Measurements from ENCODE around the gene PLA2G7. TPM values are rescaled to one million over a fixed set of nuclear protein-coding genes. Genes with fewer than 3 reads are reported as not detected.
"Not testable (repeated sequence)": the region's sequence is repeated elsewhere in the genome, so short reads cannot be mapped to it uniquely, and the experiment has no call there.

The PLA2G7 gene
- total RNA-seq = 1.6 TPM

DNA sequence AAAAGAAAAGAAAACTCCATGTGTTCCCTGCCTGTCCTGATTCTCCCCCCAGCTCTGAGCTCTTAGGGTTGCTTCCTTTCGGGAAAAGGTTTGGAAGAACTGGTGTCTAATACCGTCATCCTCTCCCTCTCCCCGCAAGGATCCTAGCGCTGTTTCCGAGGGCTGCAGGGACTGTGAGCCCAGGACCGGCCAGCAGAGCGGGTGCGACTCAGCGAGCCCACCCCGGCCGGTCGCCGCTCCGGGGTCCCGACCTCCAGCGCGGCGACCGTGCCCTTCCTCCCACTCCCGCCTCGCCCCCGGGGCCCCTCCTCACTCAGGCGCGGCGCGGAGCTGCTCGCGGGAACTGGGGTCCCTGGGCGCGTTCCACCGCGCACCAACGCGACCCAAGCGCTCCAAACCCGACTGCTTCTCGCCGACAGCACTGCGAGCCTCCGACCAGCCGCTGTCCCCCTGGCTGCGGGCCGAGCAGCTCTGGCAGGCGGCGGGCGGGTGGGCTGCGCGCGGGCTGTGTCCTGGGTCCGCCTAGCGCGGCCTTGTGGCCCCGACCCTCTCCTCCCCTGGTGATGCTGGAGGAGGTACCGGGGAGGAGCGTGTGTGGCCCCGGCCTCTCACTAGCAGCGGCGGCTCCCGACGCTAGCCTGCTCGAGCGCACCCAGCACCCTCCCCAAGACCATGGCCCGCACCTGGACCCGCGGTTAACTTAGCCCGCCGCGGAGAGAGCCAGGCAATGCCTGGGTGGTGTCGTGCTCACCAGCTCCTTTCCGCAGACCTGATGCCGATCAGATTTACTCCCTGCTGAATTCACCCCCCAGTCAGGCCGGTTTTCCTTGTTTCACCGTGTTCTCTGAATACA, at the start of gene PLA2G7:
PLA2G7 (minus strand) TSS at position 509 of the 853 bp plus-strand sequence. CDS start 12,484 bp downstream, outside the sequence.
- FAIRE-seq (no peak), DNase-seq (ENCODE audit: low spot score in 2 of 2) (peak; percentile 32 to 35)

DNA sequence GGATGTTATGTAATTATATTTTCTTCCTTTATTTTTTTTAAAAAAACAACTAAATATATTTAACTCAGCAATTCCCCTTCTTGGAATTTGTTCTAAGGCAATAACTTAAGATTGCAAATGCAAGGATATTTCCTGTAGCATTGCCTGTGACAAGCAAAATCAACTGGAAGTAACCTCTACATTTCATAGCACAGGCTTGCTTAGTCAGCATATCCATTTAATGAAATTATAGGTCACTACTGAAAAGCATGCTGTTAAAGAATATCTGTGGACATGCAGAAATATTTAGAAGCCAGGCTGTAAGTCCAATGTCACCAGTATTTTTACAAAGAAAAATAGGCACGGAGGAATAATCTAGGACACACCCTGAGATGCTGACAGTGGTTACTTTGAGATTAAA, 49.4 kb upstream of the PLA2G7 start:
- FAIRE-seq (no peak), DNase-seq (ENCODE audit: low spot score in 2 of 2) (no peak)

DNA sequence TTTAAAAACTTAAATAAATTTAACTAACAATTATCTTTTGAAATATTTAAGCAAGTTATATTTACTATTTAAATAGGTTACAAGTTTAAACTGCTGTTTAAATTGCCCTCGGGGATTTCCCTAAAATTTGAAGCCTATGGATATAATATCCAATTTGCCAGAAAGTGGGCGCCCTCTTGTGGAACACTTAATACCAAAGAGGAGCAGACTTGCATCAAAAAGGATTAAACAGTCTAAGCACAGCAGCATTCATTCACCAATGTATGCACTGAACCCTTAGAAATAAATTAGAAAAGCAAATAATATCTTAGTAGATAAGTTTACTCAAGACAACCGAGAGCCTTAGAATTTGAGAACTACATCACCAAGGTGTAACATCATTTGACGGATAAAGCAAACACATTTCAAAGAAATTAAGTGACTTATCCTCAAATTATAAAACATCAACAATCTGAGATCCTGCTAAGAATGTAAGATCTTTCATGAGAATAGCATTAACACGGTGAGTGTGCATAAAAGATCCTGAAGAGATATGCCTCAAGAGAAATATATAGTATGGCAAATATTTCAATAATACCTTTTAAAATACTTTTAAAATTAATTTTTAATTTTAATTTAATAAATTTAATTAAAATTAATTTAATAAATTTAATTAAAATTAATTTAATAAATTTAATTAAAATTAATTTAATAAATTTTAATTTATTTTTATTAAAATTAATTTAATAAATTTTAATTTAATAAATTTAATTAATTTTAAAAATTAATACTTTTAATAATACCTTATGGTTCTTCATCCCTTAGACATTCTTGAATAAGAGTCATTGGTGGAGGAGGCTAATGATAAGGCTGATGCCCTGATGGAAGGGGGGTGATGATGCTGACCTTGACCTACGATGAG, 46.6 kb upstream of the PLA2G7 start:
- DNase-seq (ENCODE audit: low spot score in 2 of 2) = peak in 1 of 2 donors; percentile 20
- FAIRE-seq = peak; percentile 97

DNA sequence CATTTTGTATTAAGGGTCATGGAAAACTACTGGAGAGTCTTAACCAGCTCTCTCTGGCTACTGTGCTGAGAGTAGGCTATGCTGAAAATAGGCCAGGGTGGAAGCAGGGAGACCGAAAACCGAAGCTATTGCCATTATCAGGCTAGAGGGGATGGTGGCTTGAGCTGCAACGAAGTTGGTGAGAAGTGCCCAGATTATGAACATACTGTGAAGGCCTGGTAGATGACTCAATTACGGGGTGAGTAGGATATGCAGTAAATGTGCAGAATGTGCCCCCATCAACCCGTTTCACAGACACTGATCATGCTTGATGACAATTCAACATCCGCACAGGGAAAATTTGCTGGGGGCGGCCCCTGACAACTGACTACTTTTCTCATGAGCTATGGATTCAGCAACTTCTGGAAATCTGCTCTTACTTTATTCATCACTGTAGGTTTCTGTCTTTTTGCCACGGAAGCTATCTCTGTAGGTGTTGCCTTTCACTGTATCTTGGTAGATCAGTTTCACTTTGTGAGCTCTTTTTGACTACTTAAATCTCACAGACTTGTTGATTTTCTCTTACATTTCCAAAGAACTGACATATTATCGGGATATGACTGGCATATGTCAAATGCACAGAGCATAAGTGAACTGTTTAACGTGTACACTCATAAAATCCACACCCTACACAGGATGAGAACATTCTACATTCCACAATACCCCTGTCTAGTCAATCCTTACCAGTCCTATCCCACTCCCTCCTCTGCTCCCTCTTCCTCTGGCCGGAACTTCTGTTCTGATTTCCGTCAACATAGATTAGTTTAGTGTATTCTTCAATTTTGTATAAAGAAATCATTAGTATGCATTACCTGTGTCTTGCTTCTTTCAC, 42.5 kb upstream of the PLA2G7 start:
- FAIRE-seq (no peak), DNase-seq (ENCODE audit: low spot score in 2 of 2) (no peak)

DNA sequence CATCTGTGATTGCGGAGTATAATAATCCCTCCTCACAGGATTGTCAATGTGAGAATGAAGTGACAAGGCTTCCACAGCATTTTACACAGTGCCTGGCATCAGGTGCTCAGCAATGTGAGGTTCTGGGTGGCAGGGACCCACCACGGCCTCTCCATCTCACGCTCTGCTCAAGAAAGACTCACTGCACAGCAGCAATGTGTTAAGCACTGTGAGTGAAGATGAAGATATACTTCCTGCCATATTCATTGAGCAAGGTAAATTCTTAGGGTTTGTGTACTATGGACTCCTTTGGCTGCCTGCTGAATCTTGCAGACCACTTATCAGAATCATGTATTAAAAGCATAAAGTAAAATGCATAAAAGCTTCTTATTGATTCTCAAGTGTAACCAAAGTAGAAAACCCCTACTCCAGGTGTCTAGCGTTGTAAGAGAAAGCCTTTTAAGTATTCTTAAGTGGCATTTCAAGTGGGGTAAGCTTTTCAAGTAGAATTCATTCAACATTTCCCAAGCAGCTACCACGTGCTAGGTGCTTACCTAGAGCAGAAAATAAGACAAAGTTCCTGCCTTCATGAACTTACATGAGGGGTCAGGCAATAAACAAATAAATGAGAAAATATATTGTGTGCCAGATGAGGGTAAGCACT, 41.0 kb upstream of the PLA2G7 start:
- FAIRE-seq (no peak), DNase-seq (ENCODE audit: low spot score in 2 of 2) (no peak)

DNA sequence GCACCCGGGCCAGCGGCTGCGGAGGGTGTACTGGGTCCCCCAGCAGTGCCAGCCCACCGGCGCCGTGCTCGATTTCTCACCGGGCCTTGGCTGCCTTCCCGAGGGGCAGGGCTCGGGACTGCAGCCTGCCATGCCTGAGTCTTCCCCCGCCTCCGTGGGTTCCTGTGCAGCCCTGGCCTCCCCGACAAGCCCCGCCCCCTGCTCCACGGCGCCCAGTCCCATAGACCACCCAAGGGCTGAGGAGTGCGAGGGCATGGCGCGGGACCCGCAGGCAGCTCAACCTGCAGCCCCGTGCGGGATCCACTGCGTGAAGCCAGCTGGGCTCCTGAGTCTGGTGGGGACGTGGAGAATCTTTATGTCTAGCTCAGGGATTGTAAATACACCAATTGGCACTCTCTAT, 39.6 kb upstream of the PLA2G7 start:
- FAIRE-seq; DNase-seq (ENCODE audit: low spot score in 2 of 2): not testable (repeated sequence)

DNA sequence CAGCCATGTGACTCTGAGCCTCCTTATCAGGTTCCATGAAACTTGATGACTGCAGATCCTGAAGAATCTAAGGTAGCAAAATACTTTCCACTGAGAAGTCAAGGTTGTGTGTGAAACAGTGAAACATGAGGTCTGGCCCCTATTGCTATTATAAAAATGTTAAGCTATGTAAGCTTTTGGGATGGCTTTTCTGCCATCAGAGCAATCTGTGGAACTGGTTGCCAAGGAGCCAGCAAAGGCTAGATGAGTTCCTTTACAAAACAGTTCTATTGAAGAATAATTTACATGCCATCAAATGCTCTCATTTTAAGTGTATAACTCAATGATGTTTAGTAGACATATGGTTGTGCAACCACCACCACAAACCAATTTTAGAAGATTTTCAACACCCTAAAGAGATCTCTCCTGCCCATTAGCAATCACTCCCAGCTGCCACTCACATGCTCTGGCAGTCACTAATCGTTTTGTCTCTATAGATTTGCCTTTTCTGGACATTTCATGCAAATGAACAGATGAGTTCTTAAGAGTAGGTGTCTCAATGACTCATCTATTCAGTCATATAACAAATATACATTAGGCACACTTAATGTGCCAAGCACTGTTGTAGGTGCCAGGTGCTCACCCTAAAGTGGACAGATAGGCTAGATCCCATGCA, 38.2 kb upstream of the PLA2G7 start:
- no peak for FAIRE-seq
- no peak for DNase-seq (ENCODE audit: low spot score in 2 of 2)

DNA sequence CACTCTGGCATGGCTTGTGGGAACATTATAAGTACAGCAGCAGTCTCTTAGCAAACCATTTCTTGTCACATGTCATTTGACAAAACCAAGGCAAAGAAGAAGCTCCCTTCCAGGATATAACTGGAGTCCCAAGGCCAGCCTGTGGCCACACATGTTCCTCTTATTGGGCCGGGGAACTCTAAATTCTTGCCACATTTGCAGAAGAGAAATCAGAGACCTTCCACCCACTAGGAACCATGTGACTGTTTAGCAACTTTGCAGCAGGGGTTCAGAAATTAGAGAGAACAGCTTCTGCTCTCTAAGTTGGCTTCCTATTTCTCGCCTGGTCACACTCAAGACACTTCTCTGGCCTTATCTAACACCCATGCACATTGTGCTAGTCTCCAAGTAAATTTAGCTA, 37.6 kb upstream of the PLA2G7 start:
- FAIRE-seq (no peak), DNase-seq (ENCODE audit: low spot score in 2 of 2) (no peak)

DNA sequence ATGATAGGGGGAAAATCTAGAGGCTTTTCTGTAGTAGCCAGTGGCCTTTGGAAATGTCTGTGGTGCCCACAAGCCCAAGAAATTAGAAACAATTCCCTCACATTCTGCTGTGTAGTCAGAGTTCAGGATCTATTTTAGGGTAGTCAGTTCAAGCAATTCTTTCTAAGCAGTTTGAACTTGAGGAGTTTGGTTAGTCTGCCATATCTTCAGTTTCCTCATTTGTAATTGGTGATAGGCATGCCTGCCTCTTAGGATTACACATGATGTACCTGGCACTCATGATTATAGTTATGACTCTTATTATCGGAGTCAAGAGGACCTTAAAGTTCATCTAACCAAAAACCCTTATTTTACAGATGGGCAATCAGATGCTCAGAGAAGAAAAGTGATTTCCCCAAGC, 36.8 kb upstream of the PLA2G7 start:
- no peak for DNase-seq (ENCODE audit: low spot score in 2 of 2)
- FAIRE-seq = no peak

DNA sequence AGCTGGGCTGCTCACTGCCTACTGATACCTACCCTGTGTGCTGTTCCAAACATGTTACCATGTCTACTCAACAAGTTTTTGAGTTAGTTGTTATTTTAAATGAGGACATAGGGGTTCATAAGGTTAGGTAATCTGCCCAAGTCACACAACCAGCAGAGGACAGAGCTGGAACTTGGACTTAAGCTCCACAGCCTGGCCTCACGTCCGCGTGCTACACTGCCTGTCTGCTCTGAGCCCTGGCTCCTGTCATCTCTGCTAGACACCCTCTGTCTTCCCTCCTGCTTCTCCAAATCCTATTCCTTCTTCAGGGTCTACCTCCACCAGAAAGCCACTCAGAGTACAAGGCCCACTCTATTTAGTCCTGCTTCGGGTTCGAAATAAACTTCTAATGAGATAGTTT, 29.8 kb upstream of the PLA2G7 start:
- FAIRE-seq (no peak), DNase-seq (ENCODE audit: low spot score in 2 of 2) (no peak)

DNA sequence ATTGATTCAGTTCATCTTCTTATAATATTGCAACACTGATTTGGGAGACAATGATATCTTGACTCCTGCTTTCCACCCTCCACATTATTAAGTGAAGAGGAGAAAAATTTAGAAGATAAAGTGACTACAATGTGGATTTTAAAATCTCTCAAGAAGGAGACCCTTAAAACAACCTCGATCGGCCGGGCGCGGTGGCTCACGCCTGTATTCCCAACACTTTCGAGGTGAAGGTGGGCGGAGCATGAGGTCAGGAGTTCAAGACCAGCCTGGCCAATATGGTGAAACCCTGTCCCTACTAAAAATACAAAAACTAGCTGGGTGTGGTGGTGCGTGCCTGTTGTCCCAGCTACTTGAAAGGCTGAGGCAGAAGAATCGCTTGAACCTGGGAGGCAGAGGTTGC, 29.1 kb upstream of the PLA2G7 start:
- DNase-seq (ENCODE audit: low spot score in 2 of 2); FAIRE-seq: not testable (repeated sequence)

DNA sequence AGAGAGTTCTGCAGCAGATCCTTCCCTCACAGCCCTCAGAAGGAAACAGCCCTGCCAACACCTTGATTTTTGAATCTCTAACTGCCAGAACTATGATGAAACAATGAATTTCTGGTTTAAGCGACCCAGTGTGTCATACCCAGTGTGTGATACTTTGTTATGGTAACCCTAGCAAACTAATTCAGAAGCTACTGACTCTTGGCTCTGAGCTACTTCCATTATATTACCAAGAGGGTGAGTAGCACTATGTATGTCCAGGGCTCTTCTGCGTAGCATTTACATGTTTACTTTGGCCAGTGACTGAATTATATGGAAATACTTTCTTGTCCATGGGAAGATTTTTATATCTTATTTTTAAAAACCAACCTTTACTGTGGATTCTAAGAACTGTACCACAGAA, 28.3 kb upstream of the PLA2G7 start:
- no peak for FAIRE-seq

DNA sequence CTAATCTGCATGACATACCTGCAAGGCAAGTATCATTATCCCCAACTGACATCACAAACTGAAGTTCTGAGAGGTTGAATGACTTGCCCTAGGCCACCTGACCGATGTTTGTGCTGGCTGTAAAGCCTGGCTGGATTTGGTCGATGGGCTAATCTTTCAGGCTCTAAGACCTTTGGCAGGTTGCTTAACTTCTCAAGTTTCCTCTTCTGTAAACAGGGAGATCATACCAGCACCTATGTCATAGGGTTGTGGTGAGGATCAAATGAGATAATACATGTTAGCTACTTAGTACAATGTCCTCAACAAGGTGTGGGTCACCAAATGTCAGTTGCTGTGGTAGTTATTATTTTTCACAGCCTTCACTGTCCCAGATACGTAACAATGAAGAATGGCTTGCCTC, 25.8 kb upstream of the PLA2G7 start:
- DNase-seq (ENCODE audit: low spot score in 2 of 2) = no peak
- no peak for FAIRE-seq

More for the DNA sequence above, 28.3 kb upstream of the PLA2G7 start:
- DNase-seq (ENCODE audit: low spot score in 2 of 2) = no peak

DNA sequence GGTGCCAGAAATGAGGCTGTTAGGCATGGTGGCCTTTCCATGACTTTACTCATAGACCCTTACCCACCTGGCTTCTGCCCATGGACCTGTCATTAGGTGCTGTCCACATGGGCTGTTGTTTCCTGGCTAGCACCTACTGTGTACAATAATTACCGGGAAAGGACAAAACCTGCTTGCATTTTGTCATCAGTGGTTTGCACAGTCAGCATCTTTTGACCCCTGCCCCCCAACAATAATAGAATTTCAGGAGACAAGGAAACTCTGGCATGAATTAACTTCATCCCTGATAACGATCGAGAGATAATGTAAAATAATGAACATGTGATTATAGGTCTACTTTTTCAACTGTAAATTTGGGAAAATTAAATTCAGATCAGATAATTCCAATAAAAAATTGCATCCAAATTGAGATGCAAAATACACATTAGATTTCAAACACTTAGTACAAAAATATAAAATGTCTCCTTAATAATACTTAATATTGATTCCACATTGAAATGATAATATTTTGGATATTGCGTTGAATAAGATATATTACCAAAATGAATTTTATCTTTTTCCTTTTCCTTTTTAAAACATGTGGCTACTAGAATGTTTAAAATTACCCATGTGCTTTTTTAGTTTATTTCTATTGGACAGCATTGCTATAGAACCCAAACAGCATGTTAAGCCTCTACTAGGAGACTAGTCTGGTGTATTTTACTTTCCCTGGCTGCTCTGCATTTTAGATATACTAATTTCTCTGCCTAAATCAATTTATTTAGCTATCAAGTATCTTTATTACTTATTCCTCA, 24.0 kb upstream of the PLA2G7 start:
- no peak for DNase-seq (ENCODE audit: low spot score in 2 of 2)
- FAIRE-seq = no peak

DNA sequence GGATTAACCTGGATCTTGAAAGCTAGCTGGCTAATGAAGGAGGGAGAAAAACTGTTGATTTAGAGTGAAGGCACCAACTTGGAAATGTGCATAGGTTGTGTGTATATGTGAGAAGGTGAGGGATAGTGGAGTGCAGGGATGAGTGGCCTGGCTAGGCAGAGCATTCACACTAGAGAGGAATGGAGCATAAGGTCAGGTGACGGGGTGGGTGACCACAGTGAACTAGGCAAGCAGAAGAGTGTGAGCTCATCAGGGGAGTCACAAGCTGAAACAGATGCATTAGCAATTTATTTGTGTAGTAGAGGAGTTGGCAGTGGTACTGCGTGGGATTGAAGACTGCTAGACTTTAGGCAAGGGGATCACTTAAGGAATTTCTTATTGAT, 22.0 kb upstream of the PLA2G7 start:
- FAIRE-seq (no peak), DNase-seq (ENCODE audit: low spot score in 2 of 2) (no peak)

DNA sequence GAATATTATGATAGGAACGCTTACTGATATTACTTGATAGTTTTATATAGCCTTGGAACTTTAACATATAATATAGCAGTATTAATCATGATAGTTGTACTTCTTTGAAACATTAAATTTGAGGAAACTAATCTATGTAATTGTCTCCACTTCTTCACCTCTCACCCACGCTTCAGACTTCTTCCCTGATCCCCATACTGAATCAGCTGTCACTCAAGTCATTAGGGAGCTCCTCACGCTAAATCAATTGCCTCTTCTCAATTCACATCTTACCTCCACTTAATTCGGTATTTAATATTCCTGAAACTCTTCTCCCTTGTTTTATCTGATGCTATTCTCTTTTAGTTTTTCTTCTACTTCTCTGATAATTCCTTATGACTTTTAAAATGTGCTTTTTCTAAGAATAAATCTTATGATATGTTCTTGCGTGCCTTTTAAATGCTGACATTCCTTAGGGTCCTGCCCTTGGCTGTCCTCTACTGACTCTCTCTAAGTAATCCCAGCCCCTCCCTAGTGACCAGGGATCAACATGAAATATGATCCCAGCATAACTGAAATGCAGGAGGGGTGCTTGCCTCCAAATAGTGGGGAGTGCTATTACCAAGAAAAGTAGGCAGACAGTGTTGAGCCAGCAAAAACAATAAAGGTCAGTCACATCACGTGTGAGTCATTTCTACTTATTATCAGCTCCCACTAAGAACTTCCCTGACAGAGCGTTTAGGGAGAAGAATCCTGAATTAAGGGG, 21.5 kb upstream of the PLA2G7 start:
- FAIRE-seq = no peak
- DNase-seq (ENCODE audit: low spot score in 2 of 2) = no peak

DNA sequence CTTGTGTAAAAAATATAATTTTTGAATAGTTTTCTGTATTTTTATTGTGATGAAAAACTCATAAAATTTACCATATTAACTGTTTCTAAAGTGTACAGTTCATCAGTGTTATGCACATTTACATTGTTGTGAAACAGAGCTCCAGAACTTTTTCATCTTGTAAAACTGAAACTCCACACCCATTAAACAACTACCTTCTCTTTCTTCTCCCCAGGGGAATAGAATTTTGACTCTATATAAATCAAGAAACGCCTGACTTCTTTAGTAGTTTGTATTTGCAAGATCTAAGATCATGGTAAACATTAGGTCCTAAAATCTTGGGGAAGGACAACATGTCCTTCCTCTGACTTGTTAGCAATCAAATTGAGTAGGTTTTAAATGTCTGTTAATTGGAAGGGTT, 20.7 kb upstream of the PLA2G7 start:
- no peak for FAIRE-seq

DNA sequence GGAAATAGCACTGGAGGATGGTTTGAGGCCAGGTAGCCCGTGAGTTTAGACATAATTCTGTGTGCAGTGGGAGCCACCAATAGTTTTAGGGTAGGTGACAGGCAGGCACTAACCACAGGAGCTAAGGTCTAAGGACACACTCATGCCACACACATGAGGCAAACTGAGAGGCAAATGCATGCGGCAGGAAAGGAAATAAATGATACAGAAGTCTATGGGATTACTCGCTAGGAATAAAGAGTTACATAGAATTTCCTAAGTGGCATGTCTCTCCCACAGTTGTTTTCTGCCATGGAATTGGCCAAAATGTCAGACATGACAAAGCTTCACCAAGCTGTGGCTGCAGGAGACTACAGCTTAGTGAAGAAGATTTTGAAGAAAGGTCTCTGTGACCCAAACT, 16.5 kb upstream of the PLA2G7 start:
- FAIRE-seq = no peak
- DNase-seq (ENCODE audit: low spot score in 2 of 2) = no peak

More for the DNA sequence above, 20.7 kb upstream of the PLA2G7 start:
- DNase-seq (ENCODE audit: low spot score in 2 of 2) = no peak

All from frontal cortex (tissue), 4 donors.